ENCODE measurements around the gene NTMT1.
"Not testable (repeated sequence)": the region's sequence is repeated elsewhere in the genome, so short reads cannot be mapped to it uniquely, and the experiment has no call there.

NTMT1 gene

DNA sequence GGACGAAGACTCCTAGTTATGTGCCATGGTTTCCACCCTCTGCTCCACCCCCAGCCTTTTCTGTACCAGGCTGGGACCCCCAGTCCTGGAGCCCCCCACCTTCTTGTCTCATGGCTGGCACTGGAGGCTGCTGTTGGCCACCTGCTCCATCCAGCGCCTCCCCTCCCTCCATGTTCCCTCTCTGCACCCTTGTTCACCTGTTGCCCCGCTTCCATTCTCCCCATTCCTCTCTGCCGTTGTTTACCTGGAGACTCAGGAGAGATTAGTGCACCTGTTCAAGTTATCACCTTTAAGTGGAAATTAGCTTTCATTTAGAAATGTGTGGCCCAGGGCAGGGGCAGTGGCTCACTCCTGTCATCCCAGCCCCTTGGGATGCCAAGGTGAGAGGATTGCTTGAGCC is 7.2 kb downstream of the NTMT1 start:
- H3K4me3 ChIP-seq (ENCODE audit: low read length), result no peak overlapping the region
- TF ChIP-seq, protein P1, sequence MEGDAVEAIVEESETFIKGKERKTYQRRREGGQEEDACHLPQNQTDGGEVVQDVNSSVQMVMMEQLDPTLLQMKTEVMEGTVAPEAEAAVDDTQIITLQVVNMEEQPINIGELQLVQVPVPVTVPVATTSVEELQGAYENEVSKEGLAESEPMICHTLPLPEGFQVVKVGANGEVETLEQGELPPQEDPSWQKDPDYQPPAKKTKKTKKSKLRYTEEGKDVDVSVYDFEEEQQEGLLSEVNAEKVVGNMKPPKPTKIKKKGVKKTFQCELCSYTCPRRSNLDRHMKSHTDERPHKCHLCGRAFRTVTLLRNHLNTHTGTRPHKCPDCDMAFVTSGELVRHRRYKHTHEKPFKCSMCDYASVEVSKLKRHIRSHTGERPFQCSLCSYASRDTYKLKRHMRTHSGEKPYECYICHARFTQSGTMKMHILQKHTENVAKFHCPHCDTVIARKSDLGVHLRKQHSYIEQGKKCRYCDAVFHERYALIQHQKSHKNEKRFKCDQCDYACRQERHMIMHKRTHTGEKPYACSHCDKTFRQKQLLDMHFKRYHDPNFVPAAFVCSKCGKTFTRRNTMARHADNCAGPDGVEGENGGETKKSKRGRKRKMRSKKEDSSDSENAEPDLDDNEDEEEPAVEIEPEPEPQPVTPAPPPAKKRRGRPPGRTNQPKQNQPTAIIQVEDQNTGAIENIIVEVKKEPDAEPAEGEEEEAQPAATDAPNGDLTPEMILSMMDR (conservative IDR thresholded peaks at IDR 0.05; ENCODE audit: low read depth, low read length), result no peak
- DNase-seq (ENCODE audit: low read depth), result no peak

DNA sequence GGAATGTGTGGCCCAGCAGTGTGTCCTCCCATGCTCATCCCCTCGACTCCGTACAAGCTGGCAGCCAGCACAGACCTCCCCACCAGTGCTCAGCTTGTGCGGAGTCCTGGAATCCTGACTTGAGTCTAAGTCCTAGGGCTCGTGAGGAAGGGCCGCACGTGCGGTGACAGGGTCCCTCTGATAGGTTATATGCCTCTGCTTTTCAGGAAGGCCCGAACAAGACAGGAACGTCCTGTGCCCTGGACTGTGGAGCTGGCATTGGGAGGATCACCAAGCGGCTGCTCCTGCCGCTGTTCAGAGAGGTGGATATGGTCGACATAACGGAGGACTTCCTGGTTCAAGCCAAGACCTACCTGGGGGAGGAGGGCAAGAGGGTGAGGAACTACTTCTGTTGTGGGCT is 7.9 kb downstream of the NTMT1 start:
- no peak for DNase-seq (ENCODE audit: low read depth)
- no peak overlapping the region for H3K4me3 ChIP-seq (ENCODE audit: low read length)
- TF ChIP-seq, protein P1 (conservative IDR thresholded peaks at IDR 0.05; ENCODE audit: low read depth, low read length), result no peak

DNA sequence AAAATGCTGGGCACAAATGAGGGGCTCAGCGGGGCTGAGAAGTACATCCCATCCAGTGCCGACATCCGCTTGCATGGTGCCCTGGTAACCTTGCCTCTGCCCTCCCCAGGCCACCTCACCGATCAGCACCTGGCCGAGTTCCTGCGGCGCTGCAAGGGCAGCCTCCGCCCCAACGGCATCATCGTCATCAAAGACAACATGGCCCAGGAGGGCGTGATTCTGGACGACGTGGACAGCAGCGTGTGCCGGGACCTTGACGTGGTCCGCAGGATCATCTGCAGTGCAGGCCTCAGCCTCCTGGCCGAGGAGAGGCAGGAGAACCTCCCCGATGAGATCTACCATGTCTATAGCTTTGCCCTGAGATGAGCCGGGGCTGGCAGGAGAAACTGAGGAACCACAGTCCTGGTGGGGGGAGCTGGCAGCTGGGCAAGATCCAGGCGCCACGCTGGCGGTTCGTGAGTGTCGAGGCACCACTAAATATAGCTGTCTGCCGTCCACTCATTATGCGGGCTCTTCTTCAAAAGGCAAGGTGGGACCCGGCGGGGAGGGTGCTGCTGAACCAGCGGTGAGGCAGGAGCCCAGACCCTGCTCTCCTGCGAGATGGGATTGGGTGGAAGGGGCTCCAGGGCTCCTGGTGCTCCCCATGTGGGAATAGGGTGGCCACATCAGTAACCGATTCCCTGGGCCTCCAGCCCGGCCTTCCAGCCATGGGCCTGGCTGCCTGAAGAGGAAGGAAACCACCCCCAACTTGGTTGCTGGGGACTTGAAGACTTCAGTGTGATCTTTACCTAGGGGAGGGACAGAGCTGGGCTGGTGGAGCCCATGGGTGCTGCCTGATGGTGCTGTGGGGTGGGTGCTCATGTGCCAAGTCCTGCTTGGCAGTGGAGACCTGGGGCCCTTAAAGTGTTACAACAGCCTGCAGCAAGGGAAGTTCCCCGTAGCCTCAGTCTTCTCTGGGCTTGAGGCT is 9.4 kb downstream of the NTMT1 start:
- TF ChIP-seq, protein P1 (conservative IDR thresholded peaks at IDR 0.05; ENCODE audit: low read depth, low read length), result no peak
- no peak for DNase-seq (ENCODE audit: low read depth)
- H3K4me3 ChIP-seq (ENCODE audit: low read length), result no peak overlapping the region

DNA sequence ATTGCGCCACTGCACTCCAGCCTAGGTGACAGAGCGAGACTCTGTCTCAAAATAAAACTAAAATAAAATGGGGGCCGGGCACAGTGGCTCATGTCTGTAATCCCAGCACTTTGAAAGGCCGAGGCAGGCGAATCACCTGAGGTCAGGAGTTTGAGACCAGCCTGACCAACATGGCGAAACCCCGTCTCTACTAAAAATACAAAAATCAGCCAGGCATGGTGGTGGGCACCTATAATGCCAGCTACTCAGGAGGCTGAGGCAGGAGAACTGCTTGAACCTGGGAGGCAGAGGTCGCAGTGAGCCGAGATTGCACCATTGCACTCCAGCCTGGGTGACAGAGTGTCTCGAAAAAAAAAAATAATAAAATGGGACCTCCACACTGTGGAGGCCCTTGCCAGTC is 10.4 kb downstream of the NTMT1 start:
- DNase-seq (ENCODE audit: low read depth), result not testable (repeated sequence)

DNA sequence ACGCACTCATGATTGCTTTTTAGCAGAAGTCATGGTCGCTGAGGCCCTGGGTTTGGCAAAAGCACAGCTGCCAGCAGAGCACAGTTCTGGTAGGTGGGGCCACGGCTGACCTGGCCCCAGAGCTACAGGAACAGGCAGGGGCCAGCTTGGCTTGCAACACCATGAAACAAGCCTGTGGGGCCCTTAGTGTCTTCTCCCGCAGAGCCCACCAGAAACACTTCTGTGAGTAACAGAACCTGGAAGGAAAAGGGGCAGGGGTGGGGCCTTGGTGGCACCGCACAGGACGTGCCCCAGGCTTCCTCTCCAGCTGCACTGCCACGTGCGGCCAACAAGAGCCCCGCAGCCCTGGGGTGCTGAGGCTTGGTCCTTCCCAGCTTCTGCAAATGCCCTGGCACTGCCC is 11.1 kb downstream of the NTMT1 start:
- TF ChIP-seq, protein P1 (conservative IDR thresholded peaks at IDR 0.05; ENCODE audit: low read depth, low read length), result no peak
- no peak for DNase-seq (ENCODE audit: low read depth)
- no peak overlapping the region for H3K4me3 ChIP-seq (ENCODE audit: low read length)

More for the DNA sequence above, 10.4 kb downstream of the NTMT1 start:
- H3K4me3 ChIP-seq (ENCODE audit: low read length), result not testable (repeated sequence)

DNA sequence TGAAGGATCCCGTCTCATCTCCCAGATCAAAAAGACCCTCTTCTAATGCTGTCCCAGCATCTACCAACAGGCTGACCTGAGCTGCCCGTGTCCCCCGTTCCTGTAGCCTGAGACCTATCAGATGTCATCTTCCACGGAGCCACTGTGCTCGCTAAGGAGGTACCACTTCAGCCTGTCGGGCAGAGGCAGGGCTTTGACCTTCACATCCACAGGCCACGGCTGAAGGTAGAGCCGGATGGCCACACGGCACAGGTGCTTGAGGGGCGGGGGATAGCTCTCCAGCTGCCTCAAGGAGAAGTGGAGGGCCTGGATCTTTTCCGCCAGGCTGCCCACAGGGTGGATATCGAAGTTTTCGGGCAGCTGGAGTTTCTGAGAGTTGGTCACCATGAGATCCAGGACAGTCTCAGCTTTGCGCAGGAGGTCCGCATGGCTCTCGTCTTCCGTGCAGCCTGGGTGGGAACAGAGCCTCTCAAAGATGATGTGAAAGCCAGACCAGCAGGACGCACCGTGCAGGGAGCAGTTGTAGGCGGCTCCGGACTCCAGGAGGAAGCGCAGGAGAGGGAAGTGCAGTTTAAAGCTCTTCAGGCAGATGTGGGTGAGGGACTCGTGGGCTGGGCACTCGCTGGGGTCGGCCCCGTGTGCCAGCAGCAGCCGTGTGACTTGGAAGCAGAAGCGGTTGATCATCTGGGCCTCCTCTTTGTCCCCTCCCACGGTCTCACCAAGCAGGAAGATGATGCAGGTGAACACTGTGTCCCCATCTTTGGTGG is 11.9 kb downstream of the NTMT1 start:
- TF ChIP-seq, protein P1 (conservative IDR thresholded peaks at IDR 0.05; ENCODE audit: low read depth, low read length), result no peak
- H3K4me3 ChIP-seq (ENCODE audit: low read length), result no peak overlapping the region
- DNase-seq (ENCODE audit: low read depth), result no peak

DNA sequence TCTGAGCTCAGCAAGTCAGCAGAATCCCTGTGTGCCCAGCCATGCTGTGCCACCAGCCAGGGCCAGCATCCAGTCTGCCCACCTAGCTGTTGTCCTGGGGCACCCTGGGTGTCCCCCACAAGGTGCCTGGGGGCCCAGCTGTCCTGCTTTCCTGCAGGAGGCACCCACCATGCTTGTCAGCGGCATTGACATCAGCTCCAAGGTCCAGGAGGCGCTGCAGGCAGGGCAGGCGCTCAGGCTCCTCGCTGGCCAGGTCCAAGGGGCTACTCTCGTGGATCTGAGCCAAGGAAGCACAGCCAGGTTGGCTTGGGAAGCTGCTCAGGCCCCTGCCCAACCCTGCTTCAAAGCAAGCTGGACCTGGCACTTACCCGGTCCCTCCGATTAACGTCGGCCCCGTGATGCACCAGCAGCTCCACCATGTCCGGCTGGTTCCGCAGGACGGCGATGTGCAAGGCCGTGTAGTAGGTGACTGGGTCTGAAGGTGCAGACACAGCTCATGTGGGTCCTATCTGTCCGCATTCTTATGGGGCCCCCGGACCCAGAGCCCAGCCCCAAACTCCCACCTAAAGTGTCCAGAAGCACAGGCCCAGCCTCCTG is 13.2 kb downstream of the NTMT1 start:
- peak overlapping the region; percentile 8 for H3K4me3 ChIP-seq (ENCODE audit: low read length)
- TF ChIP-seq, protein P1 (conservative IDR thresholded peaks at IDR 0.05; ENCODE audit: low read depth, low read length), result no peak
- DNase-seq (ENCODE audit: low read depth), result no peak
